GM06990 (cell line): Measurements from ENCODE around the gene ITGB2.

Source experiments
- DNase-seq: peaks from one replicate; pipeline ENCODE4 v3.0.0-alpha.2; 2011; ENCODE audit not compliant: insufficient read length; ENCODE audit errors: extremely low read depth
- H3K27me3 ChIP-seq: replicated peaks from 2 replicates; pipeline ENCODE4 v1.6.0; 2011; ENCODE audit warnings: low read length; ENCODE audit not compliant: control insufficient read depth, insufficient read depth
- H3K36me3 ChIP-seq: 2 replicates; pipeline ENCODE4 v1.5.1; 2011; ENCODE audit warnings: low read length; ENCODE audit not compliant: control insufficient read depth, insufficient read depth
- H3K4me3 ChIP-seq: replicated peaks from 2 replicates; pipeline ENCODE4 v1.5.1; 2011; ENCODE audit warnings: low read depth, mild to moderate bottlenecking, control low read depth, low read length
- CTCF ChIP-seq: IDR thresholded peaks from 2 replicates; pipeline ENCODE4 v1.5.1; 2011; ENCODE audit warnings: low read length, control low read depth, mild to moderate bottlenecking, inconsistent platforms; ENCODE audit not compliant: insufficient read depth, poor library complexity, severe bottlenecking

The ITGB2 gene

GRCh38 chr21:44955798-44956175 lies 35.1 kb upstream of the ITGB2 start:
- peaks cover 39% of the 10 kb centered on the region for H3K36me3 ChIP-seq
- no peak for DNase-seq
- no peaks in the 10 kb centered on the region for H3K27me3 ChIP-seq
- TF ChIP-seq CTCF, result no peak
- H3K4me3 ChIP-seq, result no peak overlapping the region

GRCh38 chr21:44955141-44955797 lies 34.6 kb upstream of the ITGB2 start:
- Histone ChIP-seq H3K4me3 (no peak overlapping the region), H3K27me3 (no peaks in the 10 kb centered on the region), H3K36me3 (peaks cover 40% of the 10 kb centered on the region)
- DNase-seq, result no peak
- TF ChIP-seq CTCF, result no peak

DNA sequence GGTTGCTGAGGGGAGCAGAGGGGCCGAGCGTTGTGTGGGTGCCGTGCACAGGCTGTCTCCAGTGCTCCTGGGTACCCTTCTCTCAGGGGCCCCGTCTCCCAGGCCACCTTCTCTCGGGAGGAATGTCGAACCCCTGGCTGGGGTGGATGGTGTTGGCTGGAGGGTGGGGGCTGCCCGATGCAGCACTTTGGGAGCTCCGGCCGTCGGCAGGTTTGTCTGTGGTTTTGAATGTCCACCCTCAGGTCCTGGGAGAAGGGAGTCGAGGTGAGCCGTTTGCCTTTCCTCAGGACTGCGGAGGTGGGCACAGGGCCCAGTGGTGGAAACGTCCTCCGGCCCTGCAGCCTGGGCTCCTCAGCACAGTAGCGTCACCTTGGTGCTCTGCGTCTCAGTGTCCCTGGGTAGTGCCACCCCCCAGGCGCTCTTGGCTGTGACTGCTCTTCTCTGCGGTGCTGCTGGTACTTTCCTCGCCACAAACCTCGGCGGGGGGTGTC lies 33.6 kb upstream of the ITGB2 start:
- no peak overlapping the region for H3K4me3 ChIP-seq
- H3K27me3 ChIP-seq, result no peaks in the 10 kb centered on the region
- no peak for DNase-seq
- no peak for TF ChIP-seq CTCF
- peaks cover 36% of the 10 kb centered on the region for H3K36me3 ChIP-seq

DNA sequence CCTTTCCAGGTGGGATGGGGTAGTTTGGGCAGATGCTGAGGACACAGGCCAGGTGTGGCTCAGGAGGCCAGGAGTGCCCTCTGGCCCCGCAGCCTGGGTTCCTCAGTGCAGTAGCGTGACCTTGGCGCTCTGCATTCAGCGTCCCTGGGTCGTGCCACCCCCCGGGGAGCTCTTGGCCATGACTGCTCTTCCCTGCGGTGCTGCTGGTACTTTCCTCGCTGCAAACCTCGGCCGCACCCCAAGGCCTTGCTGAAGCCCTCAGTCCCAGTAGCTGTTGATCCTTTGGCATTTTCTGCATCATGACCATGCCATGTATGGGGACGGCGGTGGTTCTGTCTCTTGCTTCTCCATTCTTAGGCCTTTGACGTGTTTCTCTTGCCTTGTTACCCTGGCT lies 32.9 kb upstream of the ITGB2 start:
- peaks cover 37% of the 10 kb centered on the region for H3K36me3 ChIP-seq
- TF ChIP-seq CTCF, result no peak
- H3K4me3 ChIP-seq, result no peak overlapping the region
- no peak for DNase-seq
- no peaks in the 10 kb centered on the region for H3K27me3 ChIP-seq

DNA sequence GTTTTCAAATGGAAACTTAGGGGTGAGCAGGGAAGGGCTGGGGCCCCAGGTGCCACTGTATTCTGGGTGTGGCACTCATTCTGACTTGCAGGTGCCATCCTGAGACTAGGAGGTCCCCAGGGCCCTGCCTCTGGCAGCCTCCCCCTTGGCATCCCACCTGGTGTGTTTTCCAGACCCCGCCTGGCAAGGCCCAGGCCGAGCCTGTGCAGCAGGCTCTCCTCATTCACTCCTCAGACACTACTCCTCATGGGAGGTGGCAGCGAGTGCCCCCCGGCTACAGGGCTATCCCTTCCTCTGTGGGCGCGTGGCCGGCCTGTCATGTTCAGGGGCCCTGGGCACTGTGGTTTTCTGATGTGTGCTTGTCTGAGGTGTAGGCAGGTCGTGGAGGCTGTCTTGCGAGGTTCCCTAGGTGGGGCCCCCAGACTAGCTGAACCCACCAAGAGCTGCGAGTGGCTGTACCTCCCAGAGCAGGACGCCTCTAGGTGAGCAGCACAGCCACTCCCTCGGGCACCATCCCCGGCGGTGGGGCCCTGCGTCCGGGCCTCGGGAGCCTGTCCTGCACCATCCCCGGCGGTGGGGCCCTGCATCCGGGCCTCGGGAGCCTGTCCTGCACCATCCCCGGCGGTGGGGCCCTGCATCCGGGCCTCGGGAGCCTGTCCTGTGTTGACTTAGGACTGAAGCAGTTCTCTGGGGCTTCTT lies 32.4 kb upstream of the ITGB2 start:
- Histone ChIP-seq H3K4me3 (no peak overlapping the region), H3K36me3 (peaks cover 32% of the 10 kb centered on the region), H3K27me3 (no peaks in the 10 kb centered on the region)
- TF ChIP-seq CTCF, result no peak
- DNase-seq, result no peak
